Measurements from ENCODE around the gene OGFOD3. TPM values are rescaled to one million over a fixed set of nuclear protein-coding genes. Genes with fewer than 3 reads are reported as not detected.
"Not testable (repeated sequence)": the region's sequence is repeated elsewhere in the genome, so short reads cannot be mapped to it uniquely, and the experiment has no call there.

OGFOD3 gene
- total RNA-seq, 1 experiment from 2014 or later: 26.6 TPM

DNA sequence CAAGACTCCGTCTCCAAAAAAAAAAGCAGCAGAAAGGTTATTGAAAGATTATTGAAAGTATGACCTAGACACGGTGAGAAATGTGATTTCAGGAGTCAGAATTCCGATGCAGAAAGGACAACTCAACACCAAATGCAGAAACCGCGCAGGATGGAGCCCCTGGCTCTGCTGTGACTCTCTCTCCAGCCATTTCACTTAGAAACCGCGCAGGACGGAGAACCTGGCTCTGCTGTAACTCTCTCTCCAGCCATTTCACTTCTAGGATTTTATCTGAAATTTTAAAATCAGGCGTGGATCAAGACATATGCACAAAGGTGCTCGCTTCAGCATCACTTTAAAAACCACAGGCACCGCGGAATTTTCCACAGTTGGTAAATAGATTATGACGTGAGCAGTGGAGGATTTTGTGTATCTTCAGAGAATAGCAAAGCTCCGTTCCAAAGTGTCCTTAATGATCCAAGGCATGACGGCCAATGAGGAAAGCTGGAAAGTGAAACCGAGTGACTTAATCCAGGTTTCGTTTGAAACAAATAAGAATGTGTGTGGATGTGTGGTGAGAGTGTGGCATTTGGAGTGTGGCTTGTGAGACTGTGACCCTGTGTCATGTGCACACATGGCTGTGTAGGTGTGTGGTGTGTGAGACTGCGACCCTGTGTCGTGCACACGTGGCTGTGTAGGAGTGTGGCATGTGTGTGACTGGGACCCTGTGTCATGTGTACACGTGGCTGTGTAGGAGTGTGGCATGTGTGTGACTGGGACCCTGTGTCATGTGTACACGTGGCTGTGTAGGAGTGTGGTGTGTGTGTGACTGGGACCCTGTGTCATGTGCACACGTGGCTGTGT is 37.3 kb downstream of the OGFOD3 start:
- POLR2A ChIA-PET (ENCODE audit: unreplicated experiment): interaction anchor here (0.6 kb wide), 1 partner anchor 14 kb away, joined by 8 read pairs; no protein-coding TSS in a partner anchor
- Histone ChIP-seq H3K36me3 (ENCODE audit: low read depth) (no peaks in the 10 kb centered on the region), H3F3A (ENCODE audit: insufficient read depth, low read depth) (no peaks in the 10 kb centered on the region), H3K4me2 (no peak overlapping the region), H4K20me1 (ENCODE audit: insufficient read depth) (no peaks in the 10 kb centered on the region), H2AFZ (no peak overlapping the region), H3K27me3 (ENCODE audit: insufficient read depth, low read depth) (peaks cover 3% of the 10 kb centered on the region; the same call in 1 of the 2 replicates), H3K9me3 (ENCODE audit: insufficient read depth, low read depth) (no peaks in the 10 kb centered on the region), H3K9me2 (ENCODE audit: insufficient read depth) (no peaks in the 10 kb centered on the region), H3K79me2 (ENCODE audit: low read depth) (no peaks in the 10 kb centered on the region), H3K4me1 (replicated peaks; ENCODE audit: insufficient read depth) (no peaks in the 10 kb centered on the region; the same call in 1 of the 2 replicates), H3K4me3 (no peak overlapping the region), H3K27ac (no peak overlapping the region)
- BruUV-seq (replicated peaks): no TSS peak
- no peak for TF ChIP-seq EZH2 (IDR thresholded peaks at IDR 0.05; ENCODE audit: low read depth)
- TF ChIP-seq, protein P1, sequence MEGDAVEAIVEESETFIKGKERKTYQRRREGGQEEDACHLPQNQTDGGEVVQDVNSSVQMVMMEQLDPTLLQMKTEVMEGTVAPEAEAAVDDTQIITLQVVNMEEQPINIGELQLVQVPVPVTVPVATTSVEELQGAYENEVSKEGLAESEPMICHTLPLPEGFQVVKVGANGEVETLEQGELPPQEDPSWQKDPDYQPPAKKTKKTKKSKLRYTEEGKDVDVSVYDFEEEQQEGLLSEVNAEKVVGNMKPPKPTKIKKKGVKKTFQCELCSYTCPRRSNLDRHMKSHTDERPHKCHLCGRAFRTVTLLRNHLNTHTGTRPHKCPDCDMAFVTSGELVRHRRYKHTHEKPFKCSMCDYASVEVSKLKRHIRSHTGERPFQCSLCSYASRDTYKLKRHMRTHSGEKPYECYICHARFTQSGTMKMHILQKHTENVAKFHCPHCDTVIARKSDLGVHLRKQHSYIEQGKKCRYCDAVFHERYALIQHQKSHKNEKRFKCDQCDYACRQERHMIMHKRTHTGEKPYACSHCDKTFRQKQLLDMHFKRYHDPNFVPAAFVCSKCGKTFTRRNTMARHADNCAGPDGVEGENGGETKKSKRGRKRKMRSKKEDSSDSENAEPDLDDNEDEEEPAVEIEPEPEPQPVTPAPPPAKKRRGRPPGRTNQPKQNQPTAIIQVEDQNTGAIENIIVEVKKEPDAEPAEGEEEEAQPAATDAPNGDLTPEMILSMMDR (conservative IDR thresholded peaks at IDR 0.05): no peak
- intact Hi-C loops (cut with micrococcal nuclease; ENCODE audit: unreplicated experiment): no loop called here
- CTCF ChIA-PET: interaction anchor here (0.6 kb wide), 1 partner anchor 1962 kb away, joined by 4 read pairs; no protein-coding TSS in a partner anchor
- no peak for DNase-seq

DNA sequence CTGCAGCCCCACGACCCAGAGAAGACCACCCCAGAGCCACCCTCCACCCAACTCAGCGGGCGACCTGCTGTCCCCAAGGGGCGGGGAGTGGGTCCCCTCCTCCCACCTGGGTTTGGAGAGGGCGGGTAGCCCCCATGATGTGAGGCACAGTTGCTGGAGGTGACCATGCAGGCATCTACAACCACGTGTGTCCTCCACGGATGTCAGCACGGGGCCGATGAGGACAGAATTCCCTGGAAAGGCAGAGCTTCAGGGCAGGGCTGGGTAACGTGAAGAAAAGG is 39.7 kb downstream of the OGFOD3 start:
- H3K27me3 ChIP-seq (ENCODE audit: insufficient read depth, low read depth): peaks cover 3% of the 10 kb centered on the region; the same call in 1 of the 2 replicates
- H3K4me3 ChIP-seq: no peak overlapping the region
- H3K36me3 ChIP-seq (ENCODE audit: low read depth): no peaks in the 10 kb centered on the region
- intact Hi-C loops (cut with micrococcal nuclease; ENCODE audit: unreplicated experiment): no loop called here
- H3K4me2 ChIP-seq: no peak overlapping the region
- no peaks in the 10 kb centered on the region for H3K9me3 ChIP-seq (ENCODE audit: insufficient read depth, low read depth)
- H3F3A ChIP-seq (ENCODE audit: insufficient read depth, low read depth): no peaks in the 10 kb centered on the region
- BruUV-seq (replicated peaks): no TSS peak
- H3K9me2 ChIP-seq (ENCODE audit: insufficient read depth): no peaks in the 10 kb centered on the region
- H4K20me1 ChIP-seq (ENCODE audit: insufficient read depth): no peaks in the 10 kb centered on the region
- H2AFZ ChIP-seq: no peak overlapping the region
- TF ChIP-seq, protein P1 (conservative IDR thresholded peaks at IDR 0.05): no peak
- no peak for TF ChIP-seq EZH2 (IDR thresholded peaks at IDR 0.05; ENCODE audit: low read depth)
- H3K27ac ChIP-seq: no peak overlapping the region
- ChIA-PET CTCF (no interaction called here), POLR2A (ENCODE audit: unreplicated experiment) (no interaction called here)
- no peaks in the 10 kb centered on the region for H3K79me2 ChIP-seq (ENCODE audit: low read depth)
- H3K4me1 ChIP-seq (replicated peaks; ENCODE audit: insufficient read depth): no peaks in the 10 kb centered on the region
- DNase-seq: no peak

DNA sequence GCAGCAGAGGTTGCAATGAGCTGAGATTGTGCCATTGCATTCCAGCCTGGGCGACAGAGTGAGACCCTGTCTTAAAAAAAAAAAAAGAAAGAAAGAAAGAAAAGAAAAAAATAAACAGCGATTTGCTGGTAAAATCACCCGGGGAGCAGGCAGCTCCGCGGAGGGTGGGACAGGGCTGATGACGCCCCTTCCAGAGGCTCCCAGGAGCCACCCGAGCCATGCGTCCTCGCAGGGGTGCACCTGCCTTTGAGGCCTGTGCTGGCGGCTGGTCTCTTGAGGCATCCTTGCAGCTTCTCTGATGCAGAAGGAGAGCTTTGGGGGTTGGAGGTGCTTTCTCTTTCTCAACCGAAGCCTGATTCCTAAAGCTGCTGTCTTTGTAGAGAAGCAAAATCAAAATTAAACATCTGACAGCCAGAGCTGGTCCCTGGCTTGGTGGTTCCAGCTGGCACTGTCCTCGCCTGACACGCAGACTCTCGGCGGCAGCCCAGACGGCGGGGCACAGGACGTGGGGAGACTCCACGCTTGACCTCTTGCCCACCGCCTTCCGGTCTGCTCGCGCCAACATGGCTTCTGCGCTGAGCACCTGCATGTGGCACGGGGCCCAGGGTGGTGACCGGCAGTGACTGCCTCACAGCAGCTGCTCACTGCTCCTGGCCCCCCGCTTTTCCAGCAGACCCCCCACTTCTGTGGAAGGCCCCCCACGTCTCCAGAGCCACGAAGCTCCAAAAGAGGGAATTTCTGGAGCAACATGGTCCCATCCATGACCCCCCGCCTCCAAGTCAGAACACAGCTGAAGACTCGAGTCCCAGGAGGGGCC is 40.3 kb downstream of the OGFOD3 start:
- no TSS peak for BruUV-seq (replicated peaks)
- H3K9me2 ChIP-seq (ENCODE audit: insufficient read depth): no peaks in the 10 kb centered on the region
- H3K79me2 ChIP-seq (ENCODE audit: low read depth): no peaks in the 10 kb centered on the region
- no peaks in the 10 kb centered on the region for H3K4me1 ChIP-seq (replicated peaks; ENCODE audit: insufficient read depth)
- H3K27me3 ChIP-seq (ENCODE audit: insufficient read depth, low read depth): peaks cover 3% of the 10 kb centered on the region; the same call in 1 of the 2 replicates
- no peaks in the 10 kb centered on the region for H4K20me1 ChIP-seq (ENCODE audit: insufficient read depth)
- TF ChIP-seq, protein P1 (conservative IDR thresholded peaks at IDR 0.05): no peak
- TF ChIP-seq EZH2 (IDR thresholded peaks at IDR 0.05; ENCODE audit: low read depth): no peak
- no peak overlapping the region for H2AFZ ChIP-seq
- H3F3A ChIP-seq (ENCODE audit: insufficient read depth, low read depth): no peaks in the 10 kb centered on the region
- no peak overlapping the region for H3K4me2 ChIP-seq
- ChIA-PET CTCF (no interaction called here), POLR2A (ENCODE audit: unreplicated experiment) (interaction anchor here (0.6 kb wide), 1 partner anchor 281 kb away, joined by 6 read pairs; no protein-coding TSS in a partner anchor)
- no peak for DNase-seq
- H3K36me3 ChIP-seq (ENCODE audit: low read depth): no peaks in the 10 kb centered on the region
- H3K9me3 ChIP-seq (ENCODE audit: insufficient read depth, low read depth): no peaks in the 10 kb centered on the region
- H3K27ac ChIP-seq: no peak overlapping the region
- intact Hi-C loops (cut with micrococcal nuclease; ENCODE audit: unreplicated experiment): no loop called here
- no peak overlapping the region for H3K4me3 ChIP-seq

DNA sequence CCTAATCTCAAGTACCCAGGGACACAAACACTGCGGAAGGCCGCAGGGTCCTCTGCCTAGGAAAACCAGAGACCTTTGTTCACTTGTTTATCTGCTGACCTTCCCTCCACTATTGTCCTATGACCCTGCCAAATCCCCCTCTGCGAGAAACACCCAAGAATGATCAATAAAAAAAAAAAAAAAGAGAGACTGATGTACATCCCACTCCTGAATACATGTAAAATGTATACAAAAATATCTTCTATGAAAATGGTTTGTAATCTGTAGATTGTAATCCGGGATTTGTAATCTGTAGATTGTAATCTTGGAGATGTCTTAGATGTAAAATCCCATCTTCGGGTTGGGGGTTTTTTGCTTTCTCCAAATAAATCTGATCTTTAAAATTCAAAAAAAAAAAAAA is 41.1 kb downstream of the OGFOD3 start:
- BruUV-seq (replicated peaks); CTCF ChIA-PET; H3K27me3 ChIP-seq (ENCODE audit: insufficient read depth, low read depth); H3K27ac ChIP-seq; H2AFZ ChIP-seq; H3K4me1 ChIP-seq (replicated peaks; ENCODE audit: insufficient read depth); POLR2A ChIA-PET (ENCODE audit: unreplicated experiment); H3F3A ChIP-seq (ENCODE audit: insufficient read depth, low read depth); H3K36me3 ChIP-seq (ENCODE audit: low read depth); H3K9me2 ChIP-seq (ENCODE audit: insufficient read depth); H4K20me1 ChIP-seq (ENCODE audit: insufficient read depth); H3K4me2 ChIP-seq; DNase-seq; H3K79me2 ChIP-seq (ENCODE audit: low read depth); intact Hi-C loops (cut with micrococcal nuclease; ENCODE audit: unreplicated experiment); H3K4me3 ChIP-seq; H3K9me3 ChIP-seq (ENCODE audit: insufficient read depth, low read depth): not testable (repeated sequence)

Data from PC-9 (cell line).